DOHH2 (cell line): ENCODE data around the gene MACROH2A2.

ENCODE experiments used
- H3F3A ChIP-seq: fragments of 200-600 bp; sonication (generic), shearing (Covaris generic); 2 replicates; pipeline ENCODE4 v1.6.0; 2016; ENCODE audit warnings: antibody characterized with exemption, mild to moderate bottlenecking; ENCODE audit not compliant: control insufficient read depth, insufficient read depth
- H3K27ac ChIP-seq: fragments of 200-600 bp; sonication (generic); 2 replicates; pipeline ENCODE4 v1.5.1; 2014; ENCODE audit warnings: low read depth, mild to moderate bottlenecking, low read length, moderate library complexity
- H3K27me3 ChIP-seq: fragments of 200-600 bp; sonication (generic); 2 replicates; pipeline ENCODE4 v1.6.1; 2014; ENCODE audit warnings: mild to moderate bottlenecking, low read length, mixed read lengths; ENCODE audit not compliant: control insufficient read depth
- H3K36me3 ChIP-seq: fragments of 200-600 bp; sonication (generic); 2 replicates; pipeline ENCODE4 v1.6.1; 2014; ENCODE audit warnings: mild to moderate bottlenecking, low read length, moderate library complexity, mixed read lengths; ENCODE audit not compliant: control insufficient read depth
- H3K4me1 ChIP-seq: fragments of 200-600 bp; sonication (generic); 2 replicates; pipeline ENCODE4 v1.6.1; 2014; ENCODE audit warnings: mild to moderate bottlenecking, low read length, mixed read lengths; ENCODE audit not compliant: control insufficient read depth
- H3K4me2 ChIP-seq: fragments of 200-600 bp; sonication (generic); 2 replicates; pipeline ENCODE4 v1.6.0; 2014; ENCODE audit warnings: mild to moderate bottlenecking, low read length, moderate library complexity
- H3K4me3 ChIP-seq: fragments of 200-600 bp; sonication (generic); 2 replicates; pipeline ENCODE4 v1.5.1; 2014; ENCODE audit warnings: mild to moderate bottlenecking, low read length, mixed read lengths
- H3K79me2 ChIP-seq: fragments of 200-600 bp; sonication (generic); 2 replicates; pipeline ENCODE4 v1.6.1; 2014; ENCODE audit warnings: mild to moderate bottlenecking, low read length, mixed read lengths; ENCODE audit not compliant: control insufficient read depth
- H3K9me2 ChIP-seq: fragments of 200-600 bp; sonication (generic); replicated peaks from 2 replicates; pipeline ENCODE4 v1.6.1; 2014; ENCODE audit warnings: mild to moderate bottlenecking, low read length, mixed read lengths; ENCODE audit not compliant: control insufficient read depth
- H3K9me3 ChIP-seq: fragments of 200-600 bp; sonication (generic); 2 replicates; pipeline ENCODE4 v1.6.1; 2014; ENCODE audit warnings: antibody characterized with exemption, low read length, mixed read lengths; ENCODE audit not compliant: control insufficient read depth, insufficient read depth
- H4K20me1 ChIP-seq: fragments of 200-600 bp; sonication (generic); 2 replicates; pipeline ENCODE4 v1.6.0; 2014; ENCODE audit warnings: low read depth, mild to moderate bottlenecking, antibody characterized with exemption, low read length, moderate library complexity; ENCODE audit not compliant: control insufficient read depth, insufficient read depth
- CTCF ChIP-seq: fragments of 200-600 bp; sonication (generic); IDR thresholded peaks from one replicate; pipeline ENCODE4 v1.5.1; 2014; ENCODE audit warnings: antibody characterized with exemption, mild to moderate bottlenecking, low read depth, low read length; ENCODE audit not compliant: poor library complexity, severe bottlenecking
- EZH2phosphoT487 ChIP-seq: fragments of 200-600 bp; sonication (generic); IDR thresholded peaks from 2 replicates; pipeline ENCODE4 v1.6.1; 2017; ENCODE audit warnings: borderline replicate concordance, mild to moderate bottlenecking, antibody characterized with exemption, low read length, moderate library complexity, mixed read lengths

The MACROH2A2 gene

GRCh38 chr10:70106958-70107791, 54.5 kb downstream of the MACROH2A2 start:
- Histone ChIP-seq H3K36me3 (no peaks in the 10 kb centered on the region), H3K27ac (no peak overlapping the region), H3K4me2 (peak overlapping the region; percentile 62), H3K4me1 (peaks cover 17% of the 10 kb centered on the region), H3F3A (no peaks in the 10 kb centered on the region), H3K27me3 (no peaks in the 10 kb centered on the region), H3K79me2 (no peaks in the 10 kb centered on the region), H3K9me3 (no peaks in the 10 kb centered on the region), H3K9me2 (no peaks in the 10 kb centered on the region), H3K4me3 (peak overlapping the region; percentile 48), H4K20me1 (no peaks in the 10 kb centered on the region)
- TF ChIP-seq EZH2phosphoT487 (no peak), CTCF (peak; percentile 86)

DNA sequence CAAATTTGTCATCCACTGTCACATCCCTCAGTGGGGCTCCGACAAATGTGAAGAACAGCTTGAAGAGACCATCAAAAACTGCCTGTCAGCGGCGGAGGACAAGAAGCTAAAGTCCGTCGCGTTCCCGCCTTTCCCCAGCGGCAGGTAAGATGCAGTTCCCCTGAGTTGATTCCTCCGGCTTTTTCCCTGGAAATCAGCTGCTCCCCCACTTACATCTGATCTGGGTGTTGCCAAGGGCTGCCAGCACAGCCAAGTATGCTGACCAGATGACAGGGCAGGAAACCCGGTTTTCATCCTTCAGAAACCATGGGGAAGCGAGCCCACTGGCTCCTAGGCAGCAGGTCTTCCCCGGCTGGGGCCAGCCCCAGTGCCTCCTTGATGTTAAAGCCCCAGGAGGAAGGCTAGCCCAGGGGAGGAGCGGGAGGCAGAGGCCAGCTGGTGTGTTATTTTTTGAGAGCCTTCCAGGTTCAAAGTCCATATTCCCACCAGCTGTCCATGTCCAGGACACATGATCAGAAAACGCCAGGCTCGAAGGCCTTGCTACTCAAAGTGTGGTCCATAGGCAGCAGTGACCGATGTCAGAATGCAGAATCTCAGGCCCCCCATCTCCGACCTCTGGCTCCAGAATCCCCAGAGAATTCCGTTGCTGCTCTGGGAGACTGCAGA, 56.6 kb downstream of the MACROH2A2 start:
- no peak overlapping the region for H3K4me2 ChIP-seq
- H3K9me2 ChIP-seq = no peaks in the 10 kb centered on the region
- H3K27ac ChIP-seq = no peak overlapping the region
- H3K9me3 ChIP-seq = no peaks in the 10 kb centered on the region
- no peaks in the 10 kb centered on the region for H3K79me2 ChIP-seq
- TF ChIP-seq EZH2phosphoT487 (no peak), CTCF (no peak)
- no peaks in the 10 kb centered on the region for H3F3A ChIP-seq
- peaks cover 17% of the 10 kb centered on the region for H3K4me1 ChIP-seq
- H3K36me3 ChIP-seq = no peaks in the 10 kb centered on the region
- no peaks in the 10 kb centered on the region for H3K27me3 ChIP-seq
- H3K4me3 ChIP-seq = no peak overlapping the region
- H4K20me1 ChIP-seq = no peaks in the 10 kb centered on the region

DNA sequence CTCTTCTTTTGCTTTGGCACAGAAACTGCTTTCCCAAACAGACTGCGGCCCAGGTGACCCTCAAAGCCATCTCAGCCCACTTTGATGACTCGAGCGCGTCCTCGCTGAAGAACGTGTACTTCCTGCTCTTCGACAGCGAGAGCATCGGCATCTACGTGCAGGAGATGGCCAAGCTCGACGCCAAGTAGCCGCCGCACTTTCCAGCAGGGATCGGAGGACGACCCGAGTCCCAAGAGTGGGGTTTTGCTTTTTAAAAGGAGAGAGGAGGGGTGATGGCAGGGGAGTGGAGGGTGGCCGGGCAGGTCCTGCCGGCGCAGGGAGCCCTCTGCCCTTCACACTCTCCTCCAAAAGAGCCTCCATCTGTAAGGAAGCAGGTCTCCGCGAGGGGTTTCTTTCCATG, 58.9 kb downstream of the MACROH2A2 start:
- Histone ChIP-seq H4K20me1 (no peaks in the 10 kb centered on the region), H3F3A (no peaks in the 10 kb centered on the region; the same call in 1 of the 2 replicates), H3K4me1 (peaks cover 20% of the 10 kb centered on the region), H3K4me3 (no peak overlapping the region), H3K27ac (no peak overlapping the region), H3K9me3 (no peaks in the 10 kb centered on the region), H3K9me2 (no peaks in the 10 kb centered on the region), H3K36me3 (peaks cover 6% of the 10 kb centered on the region; the same call in 1 of the 2 replicates), H3K79me2 (no peaks in the 10 kb centered on the region), H3K27me3 (no peaks in the 10 kb centered on the region), H3K4me2 (no peak overlapping the region)
- TF ChIP-seq EZH2phosphoT487 = no peak
- TF ChIP-seq CTCF = no peak
